HepG2 (cell line): Measurements from ENCODE around the gene NMU.

Experiments
- CREB1 ChIP-seq, 2 experiments: fragments of 450-650 bp in 1 of 2; IDR thresholded peaks; 2 replicates each; pipeline ENCODE4 v1.6.1; 2016 to 2017; ENCODE audit warnings: control low read depth in 1 of 2, mild to moderate bottlenecking in 1 of 2, missing compliant biosample characterization in 1 of 2, missing genetic modification characterization in 1 of 2
- CTCF ChIP-seq: sonication (generic); formaldehyde crosslinking; IDR thresholded peaks from 2 replicates; pipeline ENCODE4 v1.5.0; 2020; ENCODE audit warnings: mild to moderate bottlenecking, missing genetic modification reagents, moderate library complexity
- MAFK ChIP-seq, 2 experiments: IDR thresholded peaks in 1 of 2; conservative IDR thresholded peaks in 1 of 2; 2 replicates each; pipeline ENCODE4 v1.6.1; 2011; ENCODE audit warnings: improper control_type of control experiment in 2 of 2, low read length in 2 of 2
- PAX8 ChIP-seq: sonication (generic); formaldehyde crosslinking; IDR thresholded peaks from 2 replicates; pipeline ENCODE4 v1.8.0; 2022; ENCODE audit warnings: mild to moderate bottlenecking, missing genetic modification reagents, borderline replicate concordance
- RAD51 ChIP-seq: fragments of 450-650 bp; IDR thresholded peaks from 2 replicates; pipeline ENCODE4 v1.6.1; 2016; ENCODE audit warnings: borderline replicate concordance
- ZBTB7A ChIP-seq: sonication (generic); formaldehyde crosslinking; IDR thresholded peaks from 2 replicates; pipeline ENCODE4 v1.8.0; 2022; ENCODE audit warnings: mild to moderate bottlenecking, missing genetic modification reagents
- ZFP91 ChIP-seq: sonication (generic); formaldehyde crosslinking; IDR thresholded peaks from 2 replicates; pipeline ENCODE4 v1.9.0; 2022; ENCODE audit warnings: missing genetic modification reagents, mild to moderate bottlenecking, borderline replicate concordance
- ZNF547 ChIP-seq: sonication (generic); formaldehyde crosslinking; IDR thresholded peaks from 2 replicates; pipeline ENCODE4 v1.5.1; 2020; ENCODE audit warnings: mild to moderate bottlenecking, missing genetic modification reagents

GRCh38 chr4:55545641-55546505 is 90.2 kb downstream of the NMU start:
- TF ChIP-seq PAX8, result peak; percentile 65; the same call in 1 of the 2 replicates
- TF ChIP-seq ZNF547, result peak; percentile 44; the same call in 1 of the 2 replicates
- TF ChIP-seq MAFK (conservative IDR thresholded peaks at IDR 0.05 in 1 of 2, IDR thresholded peaks at IDR 0.05 in 1 of 2; ENCODE audit: low read length in 2 of 2), result no peak
- TF ChIP-seq RAD51, result no peak
- TF ChIP-seq ZBTB7A (CRISPR knock-in tag), result no peak
- no peak for TF ChIP-seq CREB1 (IDR thresholded peaks at IDR 0.05)
- no peak for TF ChIP-seq CREB1 (CRISPR knock-in tag; IDR thresholded peaks at IDR 0.05)
- peak; percentile 67 for TF ChIP-seq ZFP91 (CRISPR knock-in tag)
- TF ChIP-seq CTCF (CRISPR knock-in tag), result peak; percentile 26; the same call in 1 of the 2 replicates
